Activated CD4-positive, alpha-beta T cell treated with anti-CD3 and anti-CD28 coated beads, Interleukin-2, amount 50 U/mL, for 24 hours (primary cell): ENCODE results near the gene LGALS7.
"Not testable (repeated sequence)": the region's sequence is repeated elsewhere in the genome, so short reads cannot be mapped to it uniquely, and the experiment has no call there.

Experiments
- DNase-seq, 2 donors: peaks; one replicate each; pipeline ENCODE4 v3.0.0-alpha.2; 2020; ENCODE audit warnings: low read depth in 1 of 2, low spot score in 1 of 2

LGALS7 gene

GRCh38 chr19:38800577-38801347 is 27.4 kb upstream of the LGALS7 start:
- no peak for DNase-seq

DNA sequence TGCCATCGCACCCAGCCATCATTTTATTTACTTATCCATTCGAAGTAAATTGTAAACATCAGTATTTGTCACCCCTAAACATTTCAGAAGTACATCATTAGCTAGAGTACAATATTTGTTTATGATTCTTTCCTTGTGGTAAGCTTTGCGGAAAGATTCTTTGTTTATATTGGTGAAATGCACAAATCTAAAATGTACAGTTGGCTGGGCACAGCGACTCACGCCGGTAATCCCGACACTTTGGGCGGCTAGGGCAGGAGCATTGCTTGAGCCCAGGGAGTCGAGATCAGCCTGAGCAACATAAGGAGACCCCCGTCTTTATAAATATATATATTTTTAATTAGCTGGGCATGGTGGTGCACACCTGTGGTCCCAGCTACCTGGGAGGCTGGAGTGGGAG is 25.8 kb upstream of the LGALS7 start:
- DNase-seq = no peak

DNA sequence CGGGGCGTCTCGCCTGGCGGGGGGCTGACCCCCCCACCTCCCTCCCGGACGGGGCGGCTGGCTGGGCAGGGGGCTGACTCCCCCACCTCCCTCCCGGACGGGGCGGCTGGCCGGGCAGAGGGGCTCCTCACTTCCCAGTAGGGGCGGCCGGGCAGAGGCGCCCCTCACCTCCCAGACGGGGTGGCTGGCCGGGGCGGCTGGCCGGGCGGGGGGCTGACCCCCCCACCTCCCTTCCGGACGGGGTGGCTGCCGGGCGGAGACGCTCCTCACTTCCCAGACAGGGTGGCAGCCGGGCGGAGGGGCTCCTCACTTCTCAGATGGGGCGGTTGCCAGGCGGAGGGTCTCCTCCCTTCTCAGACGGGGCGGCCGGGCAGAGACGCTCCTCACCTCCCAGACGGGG is 24.5 kb upstream of the LGALS7 start:
- DNase-seq = not testable (repeated sequence)

- DNase-seq = no peak
These were observed 22.8 kb upstream of the LGALS7 start for GRCh38 chr19:38796154-38796553.

DNA sequence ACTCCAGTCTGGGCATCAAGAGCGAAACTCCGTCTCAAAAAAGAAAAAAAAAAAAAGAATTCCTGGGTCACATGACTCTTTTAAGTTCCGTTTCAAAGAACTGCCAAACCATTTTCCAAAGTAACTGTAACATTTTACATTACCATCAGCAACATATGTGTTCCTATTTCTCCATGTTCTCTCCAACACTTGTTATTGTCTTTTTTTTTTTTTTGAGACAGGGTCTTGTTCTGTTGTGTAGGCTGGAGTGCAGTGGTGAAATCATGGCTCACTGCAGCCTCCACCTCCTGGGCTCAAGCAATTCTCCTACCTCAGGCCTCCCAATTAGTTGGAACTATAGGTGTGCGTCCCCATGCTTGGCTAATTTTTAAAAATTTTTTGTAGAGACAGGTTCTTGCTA is 22.2 kb upstream of the LGALS7 start:
- no peak for DNase-seq

GRCh38 chr19:38793671-38794070 is 20.4 kb upstream of the LGALS7 start:
- DNase-seq = no peak

DNA sequence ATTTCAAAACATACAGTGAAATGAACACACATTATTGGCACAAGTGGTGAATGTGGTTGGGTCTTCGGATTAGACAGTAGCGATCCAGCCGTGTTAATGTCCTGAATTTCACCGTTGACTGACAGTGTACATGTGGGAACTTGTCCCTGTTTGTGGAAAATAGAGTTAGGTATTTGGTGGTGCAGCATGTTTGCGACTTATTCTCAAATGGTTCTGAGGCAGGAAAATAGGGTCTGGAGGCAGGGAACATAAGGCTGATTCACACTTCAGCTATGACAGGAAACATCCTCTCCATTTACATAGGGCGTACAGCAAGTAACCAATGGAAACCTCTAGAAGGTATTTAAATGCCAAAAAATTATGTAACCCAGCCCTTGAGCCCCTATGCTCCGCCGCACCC is 19.9 kb upstream of the LGALS7 start:
- no peak for DNase-seq

GRCh38 chr19:38792250-38793111 is 19.2 kb upstream of the LGALS7 start:
- no peak for DNase-seq

- not testable (repeated sequence) for DNase-seq
These were observed 18.2 kb upstream of the LGALS7 start for GRCh38 chr19:38791451-38792064.

GRCh38 chr19:38790507-38791403 is 17.4 kb upstream of the LGALS7 start:
- not testable (repeated sequence) for DNase-seq

DNA sequence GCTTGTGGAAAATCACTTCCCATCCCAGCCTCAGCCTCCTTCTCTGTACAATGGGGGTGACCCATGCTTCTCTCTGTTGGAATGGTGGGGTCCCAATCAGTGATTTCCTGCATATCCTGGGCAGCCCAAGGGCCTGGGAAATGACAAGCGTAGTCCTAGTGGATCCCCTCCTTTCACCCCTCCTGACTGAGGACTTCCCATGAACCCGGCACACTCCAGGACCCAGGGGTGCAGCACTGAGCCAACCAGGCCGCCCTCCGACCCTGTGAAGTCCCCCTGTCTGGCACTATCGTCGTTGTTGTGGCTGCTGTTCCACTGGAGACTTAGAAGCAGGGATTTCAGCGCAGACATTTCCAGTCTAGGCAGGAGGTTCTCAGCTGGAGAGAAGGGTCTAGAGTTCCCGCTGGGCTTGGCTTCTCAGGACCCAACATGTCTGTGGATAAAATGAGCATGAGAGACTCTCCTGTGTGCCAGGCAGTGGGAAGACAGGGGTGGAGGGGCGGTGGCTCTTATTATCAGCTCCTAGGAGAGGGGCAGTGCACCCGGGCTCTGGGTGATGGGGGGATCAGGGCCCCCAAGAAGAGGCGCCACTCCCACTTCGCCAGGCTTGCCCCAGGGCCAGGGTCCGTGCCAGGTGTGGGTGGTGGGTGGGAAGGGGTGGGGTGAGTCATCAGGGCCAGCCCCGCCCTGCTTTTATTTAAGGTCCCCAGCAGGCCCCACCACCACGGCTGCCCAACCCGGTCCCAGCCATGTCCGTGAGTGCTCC is 15.3 kb upstream of the LGALS7 start, which contains the start of gene LGALS7B:
LGALS7B (plus strand) TSS at position 723 of the 766 bp plus-strand sequence; CDS start at position 750, 27 bp downstream.
- no peak for DNase-seq

DNA sequence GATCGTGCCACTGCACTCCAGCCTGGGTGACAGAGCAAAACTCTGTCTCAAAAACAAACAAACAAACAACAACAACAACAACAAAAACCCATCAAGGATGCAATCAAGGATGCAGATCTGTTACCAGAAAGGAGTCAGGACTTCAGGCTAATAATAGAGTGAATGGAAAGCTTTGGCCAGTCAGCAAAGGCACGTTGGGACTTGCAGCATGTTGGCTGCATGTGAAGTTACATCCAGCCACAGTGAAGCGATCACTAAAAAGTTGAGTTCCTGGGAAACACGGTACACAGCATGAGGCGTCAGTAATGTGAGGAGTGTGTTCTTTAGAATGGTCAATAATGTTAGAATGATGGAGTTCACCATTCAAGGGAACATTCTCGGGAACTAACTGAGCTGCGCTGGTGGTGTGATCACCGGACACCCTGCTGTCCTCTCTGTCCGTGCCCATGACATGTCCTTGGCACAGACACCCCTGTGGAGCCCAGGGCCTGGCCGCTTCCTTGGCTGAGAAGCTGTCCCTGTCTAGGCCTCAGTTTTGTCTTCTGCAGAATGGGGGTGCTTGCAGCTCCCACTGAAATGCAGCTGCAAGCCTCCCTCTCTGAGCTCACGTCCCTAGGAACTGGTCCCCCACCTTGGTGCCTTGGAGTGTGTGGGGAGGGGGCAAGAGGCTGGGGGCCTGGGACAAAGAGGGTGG is 13.4 kb upstream of the LGALS7 start:
- no peak for DNase-seq

- DNase-seq = not testable (repeated sequence)
These were observed 12.7 kb upstream of the LGALS7 start for GRCh38 chr19:38786061-38786460.

DNA sequence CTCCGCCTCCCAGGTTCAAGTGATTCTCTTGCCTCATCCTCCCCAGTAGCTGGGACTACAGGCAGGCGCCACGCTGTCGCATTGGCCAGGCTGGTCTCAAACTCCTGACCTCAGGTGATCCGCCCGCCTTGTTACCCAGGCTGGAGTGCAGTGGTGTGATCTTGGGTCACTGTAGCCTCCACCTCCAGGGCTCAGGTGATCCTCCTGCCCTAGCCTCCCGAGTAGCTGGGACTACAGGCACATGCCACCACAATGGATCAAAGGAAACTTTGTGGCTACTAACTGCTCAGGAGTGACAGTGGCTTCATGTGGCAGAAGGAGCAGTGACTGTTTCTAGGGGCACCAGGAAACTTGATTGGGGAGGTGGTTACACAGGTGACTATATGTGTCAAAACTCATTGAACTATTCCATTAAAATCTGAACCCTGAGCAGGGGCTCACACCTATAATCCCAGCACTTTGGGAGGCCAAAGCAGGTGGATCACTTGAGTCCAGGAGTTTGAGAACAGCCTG is 11.9 kb upstream of the LGALS7 start:
- DNase-seq = no peak

- no peak for DNase-seq
These were observed 10.9 kb upstream of the LGALS7 start for GRCh38 chr19:38784224-38784623.

- DNase-seq = not testable (repeated sequence)
These were observed 8.9 kb upstream of the LGALS7 start for GRCh38 chr19:38782212-38782611.

- DNase-seq = no peak
These were observed 7.7 kb upstream of the LGALS7 start for GRCh38 chr19:38781058-38781457.

DNA sequence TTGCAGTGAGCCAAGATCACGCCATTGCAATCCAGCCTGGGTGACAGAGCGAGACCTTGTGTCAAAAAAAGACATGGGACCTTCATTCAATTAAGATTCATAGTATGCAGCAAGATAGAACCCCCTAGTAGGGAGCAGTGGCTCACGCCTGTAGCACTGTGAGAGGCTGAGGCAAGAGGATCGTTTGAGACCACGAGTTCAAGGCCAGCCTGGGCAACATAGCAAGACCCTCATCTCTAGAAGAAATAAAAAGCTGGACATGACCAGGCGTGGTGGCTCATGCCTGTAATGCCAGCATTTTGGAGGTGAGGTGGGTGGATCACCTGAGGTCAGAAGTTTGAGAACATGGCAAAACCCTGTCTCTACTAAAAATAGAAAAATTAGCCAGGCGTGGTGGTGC is 7.1 kb upstream of the LGALS7 start:
- DNase-seq = no peak

- DNase-seq = no peak
These were observed 5.4 kb upstream of the LGALS7 start for GRCh38 chr19:38778733-38779132.
